Bronchial epithelial cell (primary cell): Measurements from ENCODE around the gene EPHA8. TPM values are rescaled to one million over a fixed set of nuclear protein-coding genes. Genes with fewer than 3 reads are reported as not detected.

Experiments used
- DNase-seq: peaks from one replicate; pipeline ENCODE4 v3.0.0-alpha.2; 2010; ENCODE audit warnings: low read depth
- FAIRE-seq: peaks from 2 replicates; lab custom pipeline; 2011; peaks lifted over from hg19 to GRCh38; lab: Jason Lieb, UNC
- H3K27me3 ChIP-seq: 2 replicates; pipeline ENCODE4 v1.5.1; 2011; ENCODE audit warnings: low read length; ENCODE audit not compliant: control insufficient read depth, insufficient read depth
- H3K36me3 ChIP-seq: 2 replicates; pipeline ENCODE4 v1.5.1; 2011; ENCODE audit warnings: low read length; ENCODE audit not compliant: control insufficient read depth, insufficient read depth
- H3K4me3 ChIP-seq: 2 replicates; pipeline ENCODE4 v1.5.1; 2011; ENCODE audit warnings: mild to moderate bottlenecking, low read depth, low read length, control low read depth
- CTCF ChIP-seq: IDR thresholded peaks from 2 replicates; pipeline ENCODE4 v1.5.1; 2011; ENCODE audit warnings: mild to moderate bottlenecking, moderate library complexity, low read length, control low read depth, inconsistent platforms; ENCODE audit not compliant: insufficient read depth, severe bottlenecking
- total RNA-seq: library from RNA; depleted of rRNA; stranded (reverse); fragments of >200 nt; gene quantifications from 2 replicates; pipeline ENCODE4 v1.2.1, GENCODE V29; 2014

EPHA8 gene
- total RNA-seq, 1 donor from 2014 or later = not detected

- Histone ChIP-seq H3K27me3 (peaks cover 7% of the 10 kb centered on the region), H3K4me3 (no peak overlapping the region), H3K36me3 (no peaks in the 10 kb centered on the region)
- DNase-seq (no peak), FAIRE-seq (no peak)
- TF ChIP-seq CTCF = no peak
Observed at GRCh38 chr1:22635436-22635835, 72.1 kb downstream of the EPHA8 start.

GRCh38 chr1:22636353-22636752, 73.1 kb downstream of the EPHA8 start, which contains the start of gene C1QA:
Gene C1QA (plus strand): TSS chr1:22636628. CDS start chr1:22637617, 989 bp downstream.
- Histone ChIP-seq H3K27me3 (peaks cover 6% of the 10 kb centered on the region), H3K36me3 (no peaks in the 10 kb centered on the region), H3K4me3 (no peak within 1 kb of the TSS)
- FAIRE-seq (no peak), DNase-seq (no peak)
- TF ChIP-seq CTCF = no peak

- no peak for FAIRE-seq
- TF ChIP-seq CTCF = no peak
Observed at GRCh38 chr1:22636927-22637326, 73.6 kb downstream of the EPHA8 start.

GRCh38 chr1:22637907-22638445, 74.7 kb downstream of the EPHA8 start:
- FAIRE-seq = no peak
- Histone ChIP-seq H3K36me3 (no peaks in the 10 kb centered on the region), H3K4me3 (no peak overlapping the region), H3K27me3 (peaks cover 8% of the 10 kb centered on the region)
- no peak for DNase-seq
- TF ChIP-seq CTCF = no peak

More at GRCh38 chr1:22636927-22637326, 73.6 kb downstream of the EPHA8 start:
- Histone ChIP-seq H3K4me3 (no peak overlapping the region), H3K36me3 (no peaks in the 10 kb centered on the region), H3K27me3 (peaks cover 6% of the 10 kb centered on the region)
- DNase-seq = no peak

- FAIRE-seq (no peak), DNase-seq (no peak)
- Histone ChIP-seq H3K4me3 (no peak overlapping the region), H3K27me3 (peaks cover 6% of the 10 kb centered on the region), H3K36me3 (no peaks in the 10 kb centered on the region)
- no peak for TF ChIP-seq CTCF
Observed at GRCh38 chr1:22638476-22639234, 75.4 kb downstream of the EPHA8 start.
